ENCODE measurements around the gene SLC13A1.

SLC13A1 gene

DNA sequence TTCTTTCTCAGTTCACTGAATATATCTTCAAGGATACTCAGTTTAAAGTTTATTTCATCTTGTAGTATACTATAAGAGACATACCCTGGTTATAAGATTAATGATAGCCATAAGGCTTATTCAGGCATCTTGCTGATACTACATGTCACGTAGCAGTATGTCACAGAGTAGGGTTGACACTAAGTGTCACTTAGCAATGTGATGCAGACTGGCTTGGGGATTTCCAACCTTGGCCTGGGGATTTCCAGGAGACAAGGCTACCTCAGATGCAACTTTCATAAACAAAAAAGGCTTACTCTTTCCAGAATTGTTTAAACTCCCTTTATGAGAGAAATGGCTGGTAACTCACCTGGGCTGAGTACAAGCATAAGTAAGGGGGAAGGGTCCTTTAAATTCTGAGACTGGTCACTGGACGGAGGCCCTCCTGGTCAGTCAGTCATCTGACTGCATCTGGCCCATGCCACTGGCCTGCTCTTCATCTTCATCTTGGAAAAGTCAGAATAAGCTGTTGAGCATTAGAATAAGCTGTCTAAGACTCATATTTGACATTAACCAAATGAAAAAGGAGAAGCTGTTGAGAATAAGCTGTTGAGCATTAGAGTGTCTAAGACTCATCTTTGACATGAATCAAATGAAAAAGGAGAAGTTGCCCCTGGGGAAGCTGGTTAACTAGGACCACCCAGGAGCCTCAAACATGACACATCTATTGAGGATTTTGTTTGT, 9.5 kb downstream of the SLC13A1 start:
- DNase-seq = no peak

DNA sequence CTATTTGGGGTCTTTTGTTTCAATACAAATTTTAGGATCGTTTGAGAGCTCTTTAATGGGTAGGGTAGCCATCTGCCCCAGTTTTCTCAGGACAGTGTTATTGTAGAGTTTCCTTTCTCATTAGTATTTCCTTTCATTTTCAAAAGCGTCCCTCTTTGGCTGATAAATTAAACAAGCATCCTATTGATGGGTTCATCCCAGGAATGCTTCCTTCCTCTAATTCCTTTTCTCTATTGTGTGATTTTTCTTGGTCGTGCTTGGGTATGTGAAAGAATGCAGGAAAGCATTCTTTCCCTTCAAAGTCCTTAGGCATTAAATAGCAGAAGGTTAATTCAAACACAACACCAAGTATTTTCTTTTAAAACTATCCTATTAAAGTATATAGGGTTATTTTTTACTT, 14.0 kb downstream of the SLC13A1 start:
- DNase-seq = no peak

DNA sequence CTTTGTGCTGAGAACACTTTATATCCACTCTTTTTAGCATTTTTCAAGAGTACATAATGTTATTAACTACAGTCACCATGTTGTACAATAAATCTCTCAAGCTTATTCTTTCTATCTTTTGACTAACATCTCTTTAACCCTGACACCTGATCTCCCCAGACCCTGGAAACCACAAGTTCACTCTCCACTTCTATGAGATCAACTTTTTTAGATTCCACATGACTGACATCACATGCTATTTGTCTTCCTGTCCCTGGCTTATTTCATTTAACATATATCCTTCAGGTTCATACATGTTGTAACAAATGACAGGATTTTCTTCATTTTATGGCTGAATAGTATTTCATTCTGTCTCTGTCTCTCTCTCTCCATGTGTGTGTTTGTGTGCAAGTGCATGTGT, 15.5 kb downstream of the SLC13A1 start:
- no peak for DNase-seq

DNA sequence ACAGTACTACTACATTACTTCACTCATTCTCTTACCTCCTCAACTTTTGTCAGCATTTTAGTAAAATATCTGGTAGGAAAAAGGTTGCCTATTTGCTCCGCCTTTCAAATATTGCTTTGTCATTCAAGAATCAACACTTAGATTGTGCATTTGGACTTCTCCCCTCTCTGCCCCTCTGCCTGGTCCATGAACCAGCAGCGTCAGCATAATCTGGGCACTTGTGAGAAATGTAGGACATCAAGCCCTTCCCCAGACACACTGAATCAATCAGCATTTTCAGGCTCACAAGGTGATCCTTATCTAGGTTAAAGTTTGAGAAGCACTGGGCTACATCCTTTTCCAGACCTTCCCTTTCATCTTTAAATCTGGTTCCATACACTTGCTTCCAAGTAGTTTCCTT, 16.3 kb downstream of the SLC13A1 start:
- DNase-seq = no peak

DNA sequence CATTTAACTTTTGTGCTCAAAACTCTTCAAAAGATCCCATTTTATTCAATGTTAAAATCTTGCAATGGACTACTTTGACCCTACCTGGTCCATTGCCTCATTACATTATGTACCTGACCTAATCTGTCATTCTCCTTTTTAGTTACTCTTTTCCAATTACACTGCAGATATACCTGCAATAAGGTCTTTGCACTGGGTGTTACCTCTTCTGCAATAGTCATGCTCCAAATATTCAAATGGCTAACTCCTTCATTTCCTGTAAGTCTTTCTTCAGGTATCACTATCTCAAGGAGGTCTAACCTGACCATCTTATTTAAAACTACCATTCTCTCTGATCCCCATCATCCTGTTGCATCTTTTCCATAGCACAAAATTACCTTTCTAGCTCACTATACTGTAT, 22.3 kb downstream of the SLC13A1 start:
- DNase-seq = no peak

DNA sequence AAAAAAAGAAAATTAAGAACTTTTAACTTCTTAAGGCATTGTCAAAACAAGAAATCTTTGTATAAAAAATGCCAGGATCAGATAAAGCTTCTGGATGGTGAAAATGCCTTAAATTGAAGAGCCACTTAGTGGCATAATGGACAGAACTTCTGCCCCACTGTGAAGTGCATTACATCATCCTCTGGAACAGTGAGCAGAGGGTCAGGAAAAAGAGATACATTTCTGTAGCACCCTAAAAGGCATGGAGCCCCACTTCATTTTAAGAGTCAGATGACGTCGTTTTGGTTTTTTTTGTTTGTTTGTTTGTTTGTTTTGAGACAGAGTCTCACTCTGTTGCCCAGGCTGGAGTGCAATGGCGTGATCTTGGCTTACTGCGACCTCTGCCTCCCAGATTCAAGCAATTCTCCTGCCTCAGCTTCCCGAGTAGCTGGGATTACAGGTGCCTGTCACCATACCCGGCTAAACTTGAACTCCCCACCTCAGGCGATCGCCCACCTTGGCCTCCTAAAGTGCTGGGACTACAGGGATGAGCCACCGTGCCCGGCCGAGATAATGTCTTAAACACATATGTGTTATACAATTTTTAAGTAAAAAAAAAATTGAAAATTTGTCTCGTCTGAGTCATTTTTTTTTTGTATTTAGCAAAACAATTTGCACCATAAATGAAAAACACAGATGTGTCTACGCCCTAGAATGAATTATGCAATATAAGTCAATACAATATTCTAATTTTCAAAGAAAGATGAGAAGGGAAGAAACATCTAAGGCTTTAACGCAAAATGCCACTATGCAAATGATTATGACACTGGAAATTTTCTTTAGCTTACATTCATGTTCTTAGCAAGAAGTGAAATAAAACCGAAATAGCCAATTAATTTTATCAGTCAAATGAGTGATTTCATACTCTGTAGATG, 29.2 kb downstream of the SLC13A1 start:
- DNase-seq = no peak

DNA sequence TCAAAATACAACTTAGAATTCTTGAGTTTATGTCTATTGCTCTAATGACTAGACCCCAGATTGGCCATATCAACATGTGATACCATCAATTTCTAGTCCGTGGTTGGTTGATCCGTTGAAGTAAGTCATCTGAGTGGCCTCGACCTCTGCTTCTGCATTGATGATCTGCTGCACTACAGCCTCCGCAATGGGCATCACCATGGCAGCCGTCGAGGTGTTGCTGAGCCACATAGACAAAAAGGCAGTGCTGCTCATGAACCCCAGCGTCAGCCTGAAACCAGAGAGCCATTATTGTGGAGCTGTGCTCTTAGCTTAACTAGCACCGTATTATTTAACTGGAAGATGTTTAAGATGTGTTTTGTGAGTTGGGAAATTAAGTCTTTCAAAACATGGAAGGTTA, 30.7 kb downstream of the SLC13A1 start:
- no peak for DNase-seq

DNA sequence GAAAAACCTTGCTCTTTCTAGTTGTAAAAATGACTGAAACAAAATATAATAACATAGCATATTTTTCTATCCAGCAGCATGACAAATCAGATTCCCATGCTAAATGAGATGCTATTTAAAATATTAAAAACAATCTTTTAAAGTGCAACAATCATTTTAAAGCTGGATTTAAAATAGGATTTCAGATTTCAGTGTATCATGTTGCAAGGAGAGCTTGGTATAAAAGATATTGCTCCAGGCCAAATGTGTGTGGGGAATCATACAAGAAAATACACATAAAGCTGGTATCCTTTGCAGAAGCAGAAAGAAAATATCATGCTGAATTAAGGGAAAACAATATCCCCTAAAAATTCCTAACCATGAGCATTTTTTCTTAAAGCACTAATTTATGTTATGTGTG, 42.2 kb downstream of the SLC13A1 start:
- no peak for DNase-seq

DNA sequence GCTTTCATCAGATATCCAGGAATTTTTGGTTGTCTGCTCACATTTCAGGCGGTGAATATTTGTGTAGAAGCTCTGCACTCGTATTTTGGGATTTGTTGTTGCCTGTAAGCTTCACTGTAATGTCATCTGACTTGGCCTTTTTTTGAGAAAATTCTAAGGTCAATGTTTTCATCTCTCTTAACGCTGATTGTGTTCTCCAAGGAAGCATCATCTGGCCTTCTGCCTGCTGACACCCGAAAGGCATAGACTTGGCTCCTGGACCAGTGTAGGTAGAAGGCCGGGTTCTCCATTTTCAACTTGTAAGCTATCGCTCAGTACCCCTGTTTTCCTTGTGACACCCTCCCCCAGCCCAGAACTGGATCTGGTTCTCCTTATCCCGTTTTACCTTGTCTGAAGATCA, 44.2 kb downstream of the SLC13A1 start:
- no peak for DNase-seq

DNA sequence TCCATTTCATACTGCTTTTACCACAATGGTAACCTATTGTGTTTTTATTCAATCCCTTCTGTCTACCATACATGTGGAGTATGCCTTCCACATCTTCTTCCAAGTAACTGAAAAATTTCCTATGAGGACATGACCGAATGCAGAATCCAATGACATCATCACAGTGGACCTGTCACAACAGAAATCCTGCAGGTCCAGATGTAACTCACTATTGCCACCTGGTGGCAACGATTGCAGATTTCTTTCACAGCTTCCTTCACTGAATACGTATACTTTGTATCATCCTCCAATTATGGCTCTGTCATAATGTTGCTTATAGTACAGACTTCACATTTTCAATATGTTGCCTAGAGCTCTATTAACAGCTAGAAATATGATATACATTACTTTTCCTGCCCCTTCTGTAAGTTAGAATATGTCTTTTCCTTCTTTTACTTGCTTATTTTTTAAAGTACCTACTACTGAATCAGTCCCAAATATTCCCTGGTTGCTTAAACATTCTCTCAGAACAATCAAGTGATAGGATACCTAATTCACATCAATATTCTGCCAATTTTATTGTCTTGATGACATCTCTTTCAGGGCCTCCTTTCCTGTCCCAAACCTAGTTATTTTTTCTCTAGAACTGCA, 45.4 kb downstream of the SLC13A1 start:
- DNase-seq = no peak

DNA sequence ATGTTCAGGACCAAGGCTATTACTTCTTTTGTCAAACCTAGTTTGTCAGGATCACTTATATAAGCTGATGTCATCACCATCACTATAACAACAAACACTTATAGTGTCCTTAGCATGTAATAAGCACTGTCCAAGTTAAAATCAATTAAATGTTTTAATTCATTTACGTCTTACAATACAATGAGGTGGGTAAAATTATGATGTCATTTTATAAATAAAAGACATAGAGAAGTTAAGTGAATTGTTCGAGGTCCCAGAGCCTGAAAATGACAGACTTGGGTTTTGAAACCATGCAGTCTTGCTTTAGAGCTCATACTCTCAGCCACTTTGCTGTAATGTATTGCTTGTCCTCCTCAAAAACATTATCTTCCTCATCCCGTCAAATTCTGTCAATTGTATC, 48.3 kb downstream of the SLC13A1 start:
- DNase-seq = no peak

DNA sequence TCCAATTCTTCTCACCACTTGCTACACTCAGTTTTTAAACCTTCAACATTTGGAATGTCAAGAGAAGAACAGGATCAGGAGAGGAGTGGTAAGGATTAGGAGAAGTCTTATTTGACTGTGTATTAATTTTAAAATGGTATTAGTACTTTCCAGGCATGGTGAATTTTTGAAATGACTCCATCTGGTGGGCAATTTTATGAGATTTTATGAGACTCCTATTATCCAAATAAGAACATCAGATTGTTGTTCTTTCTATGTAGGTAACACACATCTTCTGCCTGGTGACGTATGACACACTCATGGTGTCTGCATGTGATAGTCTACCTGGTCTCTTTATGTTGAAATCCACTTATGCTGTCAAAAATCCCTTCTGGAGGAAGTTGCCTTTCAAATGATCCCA, 51.0 kb downstream of the SLC13A1 start:
- no peak for DNase-seq

DNA sequence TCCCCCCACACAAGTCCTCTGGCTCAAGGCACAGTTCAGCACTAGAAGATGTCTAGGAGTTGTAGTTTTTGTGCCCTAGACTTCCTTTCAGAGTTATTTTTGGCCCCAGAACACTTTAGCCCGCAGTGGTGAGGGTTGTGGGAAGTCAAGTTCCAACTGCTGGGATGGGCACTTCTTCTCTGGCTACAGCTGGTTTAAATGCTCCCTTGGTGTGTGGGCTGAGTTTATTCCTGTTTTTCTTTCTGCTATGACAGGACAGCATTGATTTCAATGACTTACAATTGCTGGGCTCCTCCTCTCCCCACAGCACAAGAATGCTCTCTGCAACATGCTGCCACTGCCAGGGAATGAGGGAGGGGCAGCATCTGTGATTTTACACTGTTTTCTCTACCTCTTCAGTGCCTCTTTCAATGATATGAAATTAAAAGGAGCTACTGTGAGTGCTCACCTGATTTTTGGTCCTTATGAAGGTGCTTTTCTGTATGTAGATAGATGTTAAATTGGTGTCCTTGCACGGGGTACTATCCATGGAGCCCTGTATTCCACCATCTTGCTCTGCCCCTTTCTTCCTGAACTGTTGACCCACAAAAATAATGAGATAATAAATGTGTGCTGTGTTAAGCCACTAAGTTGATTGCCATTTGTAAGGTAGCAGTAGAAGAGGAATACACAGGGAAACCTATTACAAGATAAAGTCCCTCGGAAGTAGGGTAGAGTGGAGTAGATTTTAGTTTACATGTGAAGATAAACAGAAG, 56.3 kb downstream of the SLC13A1 start:
- no peak for DNase-seq

DNA sequence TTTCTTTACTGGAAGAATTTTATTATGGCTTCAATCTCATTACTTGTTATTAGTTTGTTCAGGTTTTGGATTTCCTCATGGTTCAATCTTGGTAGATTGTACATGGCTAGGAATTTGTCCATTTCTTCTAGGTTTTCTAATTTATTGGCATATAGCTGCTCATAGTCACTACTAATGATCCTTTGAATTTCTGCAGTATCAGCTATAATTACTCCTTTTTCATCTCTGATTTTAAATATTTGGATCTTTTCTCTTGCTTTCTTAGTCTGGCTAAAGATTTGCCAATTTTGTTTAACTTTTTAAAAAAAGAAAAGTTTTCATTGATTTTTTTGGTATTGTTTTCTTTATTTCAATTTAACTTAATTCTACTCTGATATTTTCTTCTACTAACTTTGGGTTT, 59.2 kb downstream of the SLC13A1 start:
- DNase-seq = no peak

DNA sequence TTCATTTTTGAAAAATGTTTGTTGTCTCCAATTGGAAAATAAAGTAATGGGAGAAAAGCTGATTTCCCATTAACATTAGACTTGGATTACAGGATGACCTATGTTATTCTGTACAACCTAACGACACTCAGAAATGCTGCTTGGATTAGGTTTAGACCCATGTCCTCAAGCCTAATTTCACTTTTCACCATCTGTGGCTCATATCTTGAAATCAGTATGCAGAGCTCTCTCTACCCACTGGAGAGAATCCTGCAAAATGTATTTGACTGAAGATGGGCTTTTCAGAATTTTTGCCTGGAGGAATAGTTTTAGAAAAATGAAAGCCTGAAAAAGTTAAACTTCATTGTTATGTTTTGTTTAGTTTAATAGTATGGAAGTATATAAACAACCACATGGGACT, 63.8 kb downstream of the SLC13A1 start:
- DNase-seq = no peak

DNA sequence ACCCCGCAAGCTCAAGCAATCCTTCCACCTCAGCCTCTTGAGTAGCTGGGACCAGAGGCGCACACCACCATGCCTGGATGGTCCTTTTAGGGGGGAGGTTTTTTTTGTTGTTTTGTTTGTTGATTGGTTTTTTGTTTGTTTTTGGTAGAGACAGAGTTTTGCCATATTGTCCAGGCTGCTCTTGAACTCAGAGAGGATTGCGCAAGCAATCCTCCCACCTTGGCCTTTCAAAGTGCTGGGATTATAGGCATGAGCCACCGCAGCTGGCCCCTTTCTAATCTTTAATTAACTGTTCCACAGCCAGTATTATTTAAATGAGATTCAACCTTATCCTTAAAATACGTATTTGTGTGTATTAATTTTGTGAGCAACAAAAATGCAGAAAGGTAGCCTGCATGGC, 65.8 kb downstream of the SLC13A1 start:
- no peak for DNase-seq

DNA sequence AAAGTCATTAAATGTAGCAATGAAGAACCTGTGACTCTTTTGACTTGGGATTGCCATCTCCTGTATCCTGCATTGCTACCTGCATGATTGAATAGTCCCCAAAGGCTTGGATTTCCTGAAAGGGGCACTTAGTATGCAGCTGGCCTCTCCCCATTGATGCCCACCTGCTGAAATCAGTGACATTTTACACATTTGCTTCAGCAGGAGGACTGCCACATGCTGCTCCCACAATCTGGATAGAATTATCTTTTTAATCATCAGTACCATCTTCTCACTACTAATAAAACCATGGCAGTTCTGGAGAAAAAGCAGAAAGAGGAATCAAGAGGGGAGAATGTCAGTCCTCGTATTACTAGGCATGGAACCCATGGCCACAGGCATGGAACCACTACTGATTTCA, 67.8 kb downstream of the SLC13A1 start:
- no peak for DNase-seq

DNA sequence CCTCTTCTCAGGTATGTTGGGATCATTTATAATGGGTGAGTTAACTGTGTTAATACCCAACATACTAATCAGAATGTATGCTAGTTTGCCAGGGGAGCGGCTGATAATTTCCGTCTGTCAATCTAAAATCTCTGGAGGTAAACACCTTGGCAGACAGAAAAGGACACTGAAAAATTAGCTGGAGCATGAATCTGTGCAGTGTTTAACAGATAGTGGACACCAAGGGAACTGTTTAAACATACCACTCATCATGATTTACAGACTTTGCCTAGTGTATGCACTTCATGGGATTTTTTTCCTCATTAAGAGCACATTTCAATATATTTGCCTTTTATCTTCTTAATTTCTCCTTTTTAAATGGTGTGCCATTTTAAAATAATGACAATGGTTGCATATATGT, 68.2 kb downstream of the SLC13A1 start:
- no peak for DNase-seq

DNA sequence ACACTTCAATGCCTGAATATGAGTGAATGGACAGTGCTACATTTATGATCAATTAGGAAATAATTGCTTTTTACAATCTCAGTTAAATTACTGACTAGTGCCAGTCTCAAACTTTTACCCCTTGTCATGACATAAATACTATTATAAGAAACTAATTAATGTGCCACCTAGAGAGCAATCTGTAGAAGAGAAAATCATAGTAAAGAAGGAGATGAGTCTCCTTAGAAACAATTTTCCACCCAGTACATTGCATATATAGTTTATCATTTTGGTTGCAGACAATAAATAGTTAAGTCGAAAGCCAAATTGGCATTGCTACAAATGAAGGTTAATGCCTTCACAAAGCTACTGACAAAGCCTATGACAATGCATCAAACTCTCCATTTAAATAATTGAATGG, 68.6 kb downstream of the SLC13A1 start:
- no peak for DNase-seq

DNA sequence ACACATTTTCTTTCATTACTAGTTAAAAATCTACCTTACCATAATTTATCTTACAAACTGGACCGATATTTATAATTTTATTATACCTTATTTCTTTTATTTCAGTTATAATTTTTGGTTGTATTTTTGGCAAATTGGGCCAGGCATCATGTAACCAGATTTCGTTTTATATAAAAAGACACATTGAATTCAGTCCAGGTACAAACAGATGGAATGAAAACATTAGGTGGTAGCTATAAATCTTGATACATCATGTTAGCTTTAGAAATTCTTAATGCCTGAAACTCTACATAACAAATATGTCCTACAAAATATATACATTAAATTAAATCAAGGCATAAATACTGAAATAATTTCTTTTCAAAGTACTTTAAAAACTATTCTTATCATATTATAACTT, 73.1 kb downstream of the SLC13A1 start:
- DNase-seq = no peak

DNA sequence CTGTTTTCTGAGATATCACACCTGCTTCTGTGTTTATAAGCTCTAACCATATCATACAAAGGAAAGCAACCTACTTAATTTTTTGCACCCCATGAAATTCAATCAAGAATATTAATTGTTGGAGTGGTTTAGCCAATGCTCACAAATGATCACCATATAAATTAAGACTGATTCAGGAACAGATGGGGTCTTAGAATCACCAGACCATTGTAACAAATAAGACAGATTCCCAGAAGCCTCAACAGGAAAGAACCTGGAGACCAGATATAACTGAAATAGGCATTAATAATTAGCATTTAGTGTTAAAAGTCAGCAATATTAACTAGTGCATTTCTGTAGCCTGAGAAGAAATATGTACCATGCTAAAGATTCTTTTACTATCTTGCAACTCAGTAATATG, 73.6 kb downstream of the SLC13A1 start:
- no peak for DNase-seq

DNA sequence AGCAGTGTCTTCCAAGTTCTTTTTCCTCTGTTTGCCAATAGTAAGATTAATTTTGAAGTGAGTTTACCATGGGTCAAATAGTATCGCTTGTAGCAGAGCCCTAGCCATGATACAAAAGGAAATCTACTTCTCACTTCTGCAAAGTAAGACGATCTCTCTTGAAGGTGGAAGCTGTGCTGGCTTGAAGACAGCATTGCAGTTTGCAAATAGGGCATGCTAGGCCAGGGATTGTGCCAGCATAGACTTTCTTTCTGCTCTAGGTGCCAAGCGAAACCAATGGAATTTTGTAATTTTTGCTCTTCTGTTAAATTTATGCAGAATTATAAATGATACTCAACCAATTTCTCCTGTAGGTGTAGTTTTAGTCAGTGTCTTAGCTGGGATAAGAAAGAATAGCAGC, 74.5 kb downstream of the SLC13A1 start:
- DNase-seq = no peak

DNA sequence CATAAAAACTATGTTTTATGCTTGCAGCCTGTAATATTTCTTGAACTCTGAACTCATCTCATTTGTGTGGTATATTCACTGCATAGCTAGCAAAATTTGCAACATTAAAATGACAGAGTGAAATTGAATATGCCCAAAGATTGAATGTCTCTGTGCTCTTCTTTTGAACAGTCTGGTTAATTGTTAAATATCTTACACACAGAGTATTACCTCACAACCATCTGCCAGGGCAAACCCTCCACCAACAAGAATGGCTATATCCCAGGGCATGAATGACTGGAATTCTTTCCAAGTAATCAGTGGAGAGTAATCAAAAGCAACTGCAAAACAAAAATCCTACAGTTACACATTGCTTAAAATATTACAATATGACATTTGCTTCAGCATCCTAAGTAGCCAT, 76.9 kb downstream of the SLC13A1 start:
- DNase-seq = no peak

Measured in activated effector memory CD4-positive, alpha-beta T cell treated with anti-CD3 and anti-CD28 coated beads, Interleukin-2, amount 50 U/mL, for 16 hours (primary cell).